GM19240 (cell line): ENCODE results near the gene CR1L.
"Not testable (repeated sequence)": the region's sequence is repeated elsewhere in the genome, so short reads cannot be mapped to it uniquely, and the experiment has no call there.

Source experiments
- DNase-seq: peaks from one replicate; pipeline ENCODE4 v3.0.0; 2011; ENCODE audit warnings: low spot score; ENCODE audit not compliant: insufficient read length

CR1L gene

GRCh38 chr1:207680590-207681388 is 35.9 kb downstream of the CR1L start:
- not testable (repeated sequence) for DNase-seq

DNA sequence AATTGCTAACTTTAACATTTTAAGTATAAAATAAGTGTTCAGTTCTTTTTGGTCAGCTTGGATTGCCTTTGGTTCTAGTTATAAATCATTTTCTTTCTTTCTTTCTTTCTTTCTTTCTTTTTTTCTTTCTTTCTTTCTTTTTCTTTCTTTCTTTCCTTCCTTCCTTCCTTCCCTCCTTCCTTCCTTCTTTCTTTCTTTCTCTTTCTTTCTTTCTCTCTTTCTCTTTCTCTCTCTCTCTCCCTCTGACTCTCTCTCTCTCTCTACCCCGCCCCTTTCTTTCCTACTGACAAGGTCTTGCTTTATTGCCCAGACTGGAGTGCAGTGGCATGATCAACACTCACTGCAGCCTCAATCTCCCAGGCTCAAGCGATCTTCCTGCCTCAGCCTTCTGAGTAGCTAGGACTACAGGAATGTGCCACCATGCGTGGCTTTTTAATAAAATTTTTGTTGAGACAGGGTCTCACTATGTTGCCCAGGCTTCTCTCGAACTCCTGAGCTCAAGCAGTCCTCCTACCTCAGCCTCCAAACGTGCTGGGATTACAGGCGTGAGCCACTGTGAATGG is 38.0 kb downstream of the CR1L start:
- not testable (repeated sequence) for DNase-seq

DNA sequence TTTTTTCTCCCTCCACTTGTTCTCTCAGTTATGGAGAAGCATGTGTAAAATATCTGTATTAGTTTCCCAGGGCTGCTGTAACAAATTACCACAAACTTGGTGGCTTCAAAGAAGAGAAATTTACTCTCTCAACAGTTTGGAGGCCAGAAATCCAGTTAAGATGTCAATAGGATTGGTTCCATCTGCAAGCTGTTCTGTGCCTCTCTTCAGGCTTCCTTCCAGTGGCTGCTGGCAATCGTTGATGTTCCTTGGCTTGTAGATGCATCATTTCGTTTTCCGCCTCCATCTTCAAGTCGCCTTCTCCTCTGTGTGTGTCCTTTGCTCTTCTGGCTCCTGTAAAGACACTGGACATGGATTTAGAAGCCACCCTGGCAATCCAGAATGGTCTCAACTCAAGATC is 45.6 kb downstream of the CR1L start:
- not testable (repeated sequence) for DNase-seq

DNA sequence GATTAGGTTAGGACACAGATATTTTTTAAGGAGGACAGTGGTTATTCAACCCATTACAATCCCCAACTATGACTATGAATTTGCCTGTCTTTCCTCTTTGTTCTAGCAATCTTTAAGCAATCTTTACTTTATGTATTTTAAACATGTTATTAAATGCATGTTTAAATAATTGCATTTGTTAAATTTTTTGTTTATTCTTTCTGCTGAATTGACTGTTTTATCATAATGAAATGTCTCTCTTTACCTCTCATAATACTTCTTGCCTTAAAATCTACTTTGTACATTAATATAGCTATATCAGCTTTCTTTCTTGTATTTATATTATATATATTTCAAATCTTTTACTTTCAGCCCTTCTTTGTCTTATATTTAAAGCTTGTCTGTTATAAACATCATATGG is 46.1 kb downstream of the CR1L start:
- no peak for DNase-seq

DNA sequence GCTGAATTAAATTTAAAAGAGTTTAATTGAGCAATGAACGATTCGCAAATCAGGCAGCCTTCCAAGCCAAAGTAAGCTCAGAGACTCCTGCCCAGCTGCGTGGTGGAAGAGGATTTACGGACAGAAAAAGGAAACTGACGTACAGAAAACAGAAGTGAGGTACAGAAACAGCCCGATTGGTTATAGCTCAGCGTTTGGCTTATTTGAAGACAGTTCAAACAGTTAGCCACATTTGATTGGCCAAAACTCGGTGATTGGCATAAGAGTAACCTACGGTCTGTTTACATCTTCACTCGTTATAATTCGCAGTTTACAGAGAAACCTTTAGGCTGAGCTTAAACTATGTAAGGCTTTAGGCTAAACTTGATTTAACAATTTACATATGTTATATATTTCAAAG is 46.9 kb downstream of the CR1L start:
- no peak for DNase-seq

- not testable (repeated sequence) for DNase-seq
Observed at GRCh38 chr1:207692291-207692690, 47.4 kb downstream of the CR1L start.

GRCh38 chr1:207695891-207696290 is 51.0 kb downstream of the CR1L start:
- no peak for DNase-seq

GRCh38 chr1:207698822-207699483 is 54.0 kb downstream of the CR1L start:
- no peak for DNase-seq

- no peak for DNase-seq
Observed at GRCh38 chr1:207702317-207702716, 57.4 kb downstream of the CR1L start.

DNA sequence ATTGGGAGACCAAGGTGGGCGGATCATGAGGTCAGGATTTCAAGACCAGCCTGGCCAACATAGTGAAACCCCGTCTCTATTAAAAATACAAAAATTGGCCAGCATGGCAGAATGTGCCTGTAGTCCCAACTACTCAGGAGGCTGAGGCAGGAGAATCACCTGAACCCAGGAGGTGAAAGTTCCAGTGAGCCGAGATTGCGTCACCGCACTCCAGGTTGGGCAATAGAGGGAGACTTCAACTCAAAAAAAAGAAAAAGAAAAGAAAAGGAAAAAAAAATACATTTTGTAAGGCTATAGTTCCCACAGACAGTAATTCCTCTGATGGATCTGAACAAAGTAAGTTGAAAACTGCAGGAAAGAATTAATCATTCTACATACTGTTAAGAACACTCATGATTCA is 58.8 kb downstream of the CR1L start:
- no peak for DNase-seq

DNA sequence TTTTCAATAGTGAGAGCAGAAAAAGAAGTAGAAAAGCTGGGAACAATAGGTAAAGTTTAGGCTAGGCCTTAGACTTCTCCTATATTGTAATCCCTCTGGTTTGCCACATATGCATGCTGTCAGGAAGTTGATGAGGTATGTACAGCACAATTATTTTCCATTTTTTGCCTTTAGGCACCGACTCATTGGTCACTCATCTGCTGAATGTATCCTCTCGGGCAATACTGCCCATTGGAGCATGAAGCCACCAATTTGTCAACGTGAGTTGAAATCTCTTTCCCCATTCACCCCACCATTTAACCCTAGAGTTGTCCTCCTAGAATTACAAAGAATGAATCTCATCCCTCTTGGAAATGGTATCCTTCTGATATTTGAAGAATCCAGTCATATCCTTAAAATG is 63.1 kb downstream of the CR1L start:
- not testable (repeated sequence) for DNase-seq

- no peak for DNase-seq
Observed at GRCh38 chr1:207711285-207711684, 66.4 kb downstream of the CR1L start.

GRCh38 chr1:207712701-207713100 is 67.8 kb downstream of the CR1L start:
- DNase-seq = not testable (repeated sequence)

DNA sequence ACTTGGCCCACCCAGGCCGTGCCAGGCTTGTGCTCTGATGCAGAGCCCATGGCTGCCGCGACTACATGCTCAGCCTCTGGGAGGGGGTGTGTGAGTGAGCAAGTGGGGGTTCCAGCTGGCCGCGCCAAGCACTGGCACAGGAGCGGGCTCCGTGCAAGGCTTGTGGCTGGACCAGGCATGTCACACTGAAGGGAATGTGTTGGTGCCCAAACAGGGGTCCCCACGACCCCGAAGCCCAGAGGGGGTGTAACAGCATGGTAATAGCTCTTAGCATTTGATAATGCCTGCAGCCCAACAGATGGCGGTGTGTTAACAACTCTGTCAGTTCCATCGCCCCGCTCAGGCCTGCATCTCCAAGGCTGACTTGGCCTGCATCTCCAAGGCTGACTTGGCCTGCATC is 68.6 kb downstream of the CR1L start:
- DNase-seq = no peak

DNA sequence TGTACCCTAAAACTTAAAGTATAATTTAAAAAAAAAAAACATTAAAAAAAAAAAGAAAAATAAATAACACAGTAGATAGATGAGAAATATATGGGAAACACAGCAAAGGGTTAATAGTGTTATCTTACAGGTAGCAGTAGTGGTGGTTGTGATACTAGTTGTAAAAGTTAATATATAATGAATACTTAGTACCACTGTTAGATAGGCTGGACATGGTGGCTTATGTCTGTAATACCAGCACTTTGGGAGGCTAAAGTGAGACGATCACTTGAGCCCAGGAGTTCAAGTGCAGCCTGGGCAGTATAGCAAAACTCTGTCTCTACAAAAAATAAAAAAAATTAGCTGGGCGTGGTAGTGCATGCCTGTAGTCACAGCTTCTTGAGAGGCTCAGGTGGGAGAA is 74.3 kb downstream of the CR1L start:
- no peak for DNase-seq

DNA sequence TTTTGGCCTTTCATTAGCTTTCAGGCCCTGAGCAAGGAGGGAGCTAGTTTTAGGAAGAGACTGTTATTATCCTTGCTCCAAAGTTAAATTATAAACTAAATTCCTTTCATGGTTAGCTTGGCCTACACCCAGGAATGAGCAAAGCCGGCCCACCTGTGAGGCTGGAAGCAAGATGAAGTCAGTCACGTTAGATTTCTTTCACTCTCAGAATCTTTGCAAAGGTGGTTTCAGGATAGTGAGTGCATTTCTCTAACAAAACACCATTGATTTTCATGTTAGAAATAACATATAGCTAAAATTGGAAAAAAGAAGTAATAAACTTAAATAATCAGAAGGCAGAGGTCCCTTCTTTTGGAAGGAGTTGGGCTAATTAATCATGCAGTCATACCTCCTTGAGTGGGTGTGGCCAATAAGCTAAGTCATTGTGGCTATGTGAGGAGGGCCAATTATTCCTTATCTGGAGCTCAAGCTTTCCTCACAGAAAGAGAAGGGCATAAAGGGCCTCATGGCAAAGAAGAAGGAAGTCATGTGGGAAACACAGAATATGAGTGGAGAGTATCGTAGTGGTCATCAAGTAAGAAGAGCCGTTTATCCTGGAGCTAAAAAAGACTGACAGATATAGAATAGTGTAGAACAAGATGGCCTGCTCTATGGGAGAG is 83.4 kb downstream of the CR1L start:
- not testable (repeated sequence) for DNase-seq

DNA sequence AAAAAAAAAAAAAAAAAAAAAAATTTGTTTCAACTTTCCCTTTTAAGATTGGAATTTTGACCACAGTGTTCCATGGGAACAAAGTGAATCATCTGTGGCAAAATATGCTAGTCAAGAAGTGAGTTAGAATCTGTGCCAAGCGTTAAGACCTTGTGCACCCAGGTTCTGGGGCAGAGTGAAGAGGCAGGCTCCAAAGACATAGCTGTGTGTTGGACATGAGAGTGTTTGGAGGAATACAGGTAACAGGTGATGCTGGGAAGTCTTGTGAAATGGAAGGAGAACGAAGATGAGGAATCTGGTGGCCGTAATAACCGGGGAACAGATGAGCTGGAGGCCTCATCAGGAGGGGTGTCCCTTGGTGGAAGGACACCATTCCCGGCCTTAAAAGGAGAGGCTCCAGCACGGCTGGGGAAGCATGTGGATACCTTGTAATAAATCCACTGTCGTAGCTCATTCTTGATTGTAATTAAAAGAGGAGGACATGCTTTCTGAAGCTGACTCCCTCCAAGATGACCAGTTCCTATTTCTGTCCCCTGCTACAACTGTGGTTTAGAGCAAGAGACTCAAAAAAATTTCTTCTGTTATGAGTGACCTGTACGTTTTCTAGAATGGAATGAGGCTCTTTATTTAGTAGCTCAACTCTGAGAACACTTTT is 92.7 kb downstream of the CR1L start:
- DNase-seq = not testable (repeated sequence)

DNA sequence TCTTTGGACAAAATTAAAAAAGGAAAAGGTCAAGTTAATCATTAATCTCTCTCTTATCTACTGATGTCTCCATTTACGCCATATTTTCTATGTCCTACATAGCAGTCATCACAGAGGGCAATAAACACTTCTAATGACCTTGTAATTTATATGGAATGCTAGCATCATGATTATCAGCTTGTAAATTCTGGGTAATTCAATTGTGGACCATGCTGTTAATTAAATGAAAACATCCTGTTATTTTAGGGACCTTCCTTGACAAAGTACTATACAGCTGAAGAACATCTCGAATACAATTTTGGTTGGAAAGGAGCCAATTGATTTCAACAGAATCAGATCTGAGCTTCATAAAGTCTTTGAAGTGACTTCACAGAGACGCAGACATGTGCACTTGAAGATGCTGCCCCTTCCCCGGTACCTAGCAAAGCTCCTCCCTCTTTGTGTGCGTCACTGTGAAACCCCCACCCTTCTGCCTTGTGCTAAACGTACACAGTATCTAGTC is 93.3 kb downstream of the CR1L start:
- DNase-seq = not testable (repeated sequence)

DNA sequence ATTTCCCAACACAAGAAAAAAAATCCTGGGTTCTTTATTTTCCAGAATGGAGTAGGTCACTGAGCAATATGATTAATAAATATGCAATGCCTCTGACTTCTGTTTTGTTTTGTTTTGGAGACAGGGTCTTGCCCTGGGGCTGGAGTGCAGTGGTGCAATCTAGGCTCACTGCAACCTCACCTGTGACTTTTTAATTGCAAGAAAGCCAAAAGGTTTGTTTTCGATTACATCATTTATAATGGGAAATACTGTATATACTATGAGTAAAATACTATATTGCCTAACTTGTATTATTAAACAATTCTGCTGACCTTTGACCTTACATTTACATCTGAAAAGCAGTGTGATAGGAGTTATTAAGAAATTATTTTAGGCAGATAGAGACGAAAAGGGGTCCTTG is 95.3 kb downstream of the CR1L start:
- DNase-seq = no peak

DNA sequence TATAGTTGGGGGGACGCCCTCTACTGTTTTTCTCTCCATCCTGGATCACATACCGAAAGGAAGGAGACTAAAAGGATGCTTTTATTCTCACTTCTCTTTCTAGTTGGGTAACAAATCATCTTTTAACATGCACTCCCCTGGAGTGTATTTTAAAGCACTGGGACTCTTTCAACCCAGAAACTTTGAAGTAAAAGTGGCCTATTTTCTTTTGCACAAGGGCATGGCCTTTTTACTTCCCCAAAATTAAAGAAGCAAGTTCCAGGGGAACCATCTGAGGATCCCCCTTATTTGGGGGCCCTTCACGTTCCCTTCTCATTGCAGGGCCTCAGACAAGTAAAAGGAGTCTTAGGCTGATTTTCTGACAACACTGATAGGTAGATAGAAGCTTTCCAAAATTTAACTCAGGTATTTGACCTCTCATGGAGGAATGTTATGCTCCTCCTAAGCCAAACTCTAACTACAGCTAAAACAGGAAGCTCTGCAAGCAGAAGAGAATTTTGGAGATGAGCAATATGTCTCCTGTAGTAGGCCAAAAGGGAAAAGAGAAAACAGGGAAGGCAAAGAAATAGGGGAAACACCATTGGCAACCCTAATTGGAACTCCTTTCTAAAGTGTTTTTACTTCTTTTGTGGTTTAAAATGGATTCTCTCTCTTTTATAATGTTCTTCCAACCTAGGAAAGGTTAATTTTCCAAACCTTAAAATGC is 98.1 kb downstream of the CR1L start:
- DNase-seq = no peak
